Trophoblast cell (in vitro differentiated cells and primary cell): ENCODE results near the gene CALML3.
A peak's percentile ranks its signal among the peaks of the same experiment; 100 is the strongest.

Experiments used
- DNase-seq, 2 donors: peaks; one replicate each; pipeline ENCODE4 v3.0.0-alpha.2; 2016
- H2AFZ ChIP-seq: 2 replicates; pipeline ENCODE4 v1.6.1; 2013; ENCODE audit warnings: low read length, moderate library complexity, mild to moderate bottlenecking; ENCODE audit not compliant: insufficient read depth, poor library complexity
- H2AK5ac ChIP-seq: 2 replicates; pipeline ENCODE4 v1.6.1; 2013; ENCODE audit warnings: mild to moderate bottlenecking, low read length
- H2BK120ac ChIP-seq: 2 replicates; pipeline ENCODE4 v1.6.1; 2013; ENCODE audit warnings: low read length, mild to moderate bottlenecking, moderate library complexity; ENCODE audit not compliant: insufficient read depth, poor library complexity
- H2BK12ac ChIP-seq: 2 replicates; pipeline ENCODE4 v1.6.1; 2013; ENCODE audit warnings: mild to moderate bottlenecking, low read length, moderate library complexity
- H2BK5ac ChIP-seq: 2 replicates; pipeline ENCODE4 v1.6.1; 2013; ENCODE audit warnings: low read length, low read depth, moderate library complexity, mild to moderate bottlenecking; ENCODE audit not compliant: poor library complexity
- H3K14ac ChIP-seq: 2 replicates; pipeline ENCODE4 v1.6.1; 2013; ENCODE audit warnings: mild to moderate bottlenecking, low read length
- H3K18ac ChIP-seq: 2 replicates; pipeline ENCODE4 v1.6.1; 2013; ENCODE audit warnings: mild to moderate bottlenecking, low read length
- H3K23ac ChIP-seq: 2 replicates; pipeline ENCODE4 v1.6.1; 2013; ENCODE audit warnings: low read length
- H3K27ac ChIP-seq: 2 replicates; pipeline ENCODE4 v1.5.1; 2013; ENCODE audit warnings: low read depth, mild to moderate bottlenecking, inconsistent platforms, low read length, moderate library complexity
- H3K27me3 ChIP-seq: 2 replicates; pipeline ENCODE4 v1.6.1; 2013; ENCODE audit warnings: inconsistent platforms, mild to moderate bottlenecking, low read length, moderate library complexity; ENCODE audit not compliant: insufficient read depth
- H3K36me3 ChIP-seq, 2 experiments: 1 replicate in 1 of 2; 2 replicates in 1 of 2; pipeline ENCODE4 v1.6.1; 2013; ENCODE audit warnings: low read length in 2 of 2, mild to moderate bottlenecking in 2 of 2, moderate library complexity in 1 of 2; ENCODE audit not compliant: insufficient read depth in 2 of 2, control insufficient read depth in 1 of 2
- H3K4ac ChIP-seq: 2 replicates; pipeline ENCODE4 v1.6.1; 2013; ENCODE audit warnings: low read depth, mild to moderate bottlenecking, low read length, moderate library complexity
- H3K4me1 ChIP-seq, 2 experiments: 1 replicate in 1 of 2; 2 replicates in 1 of 2; pipeline ENCODE4 v1.6.1; 2013; ENCODE audit warnings: low read length in 2 of 2, mild to moderate bottlenecking in 2 of 2, moderate library complexity in 1 of 2; ENCODE audit not compliant: insufficient read depth in 2 of 2, control insufficient read depth in 1 of 2
- H3K4me2 ChIP-seq: 2 replicates; pipeline ENCODE4 v1.6.1; 2013; ENCODE audit warnings: inconsistent platforms, mild to moderate bottlenecking, low read length, moderate library complexity
- H3K4me3 ChIP-seq: 2 replicates; pipeline ENCODE4 v1.5.1; 2013; ENCODE audit warnings: mild to moderate bottlenecking, low read depth, low read length, inconsistent platforms
- H3K79me1 ChIP-seq: one replicate; pipeline ENCODE4 v1.6.1; 2013; ENCODE audit warnings: low read length
- H3K79me2 ChIP-seq: 2 replicates; pipeline ENCODE4 v1.6.1; 2013; ENCODE audit warnings: low read length, mild to moderate bottlenecking; ENCODE audit not compliant: control insufficient read depth, insufficient read depth, poor library complexity
- H3K9ac ChIP-seq: 2 replicates; pipeline ENCODE4 v1.6.1; 2013; ENCODE audit warnings: mild to moderate bottlenecking, low read length
- H3K9me3 ChIP-seq: 2 replicates; pipeline ENCODE4 v1.6.1; 2013; ENCODE audit warnings: low read depth, mild to moderate bottlenecking, control low read depth, inconsistent platforms, low read length; ENCODE audit not compliant: insufficient read depth
- H4K12ac ChIP-seq: 2 replicates; pipeline ENCODE4 v1.6.1; 2013; ENCODE audit warnings: low read depth, mild to moderate bottlenecking, low read length, moderate library complexity
- H4K8ac ChIP-seq: 2 replicates; pipeline ENCODE4 v1.6.1; 2013; ENCODE audit warnings: low read depth, mild to moderate bottlenecking, low read length, moderate library complexity
- H4K91ac ChIP-seq: one replicate; pipeline ENCODE4 v1.6.1; 2013; ENCODE audit warnings: low read depth, mild to moderate bottlenecking, low read length, moderate library complexity
- WGBS: extraction: QIAGEN DNeasy Blood & Tissue Kit; methylation state at CpG from one replicate; pipeline ENCODE4 v1.1.7; 2013; ENCODE audit warnings: missing lambda C conversion rate; ENCODE audit not compliant: insufficient read length, insufficient coverage; ENCODE audit errors: extremely low coverage; 5-methylcytosine and 5-hydroxymethylcytosine counted together

CALML3 gene

GRCh38 chr10:5500910-5501309 is 23.9 kb upstream of the CALML3 start:
- Histone ChIP-seq H3K27me3 (no peaks in the 10 kb centered on the region), H3K9ac (no peak overlapping the region), H4K91ac (peak overlapping the region; percentile 80), H3K9me3 (peaks cover 4% of the 10 kb centered on the region), H2AK5ac (peak overlapping the region; percentile 59), H3K18ac (no peak overlapping the region), H3K23ac (no peak overlapping the region), H3K27ac (no peak overlapping the region), H3K4me2 (no peak overlapping the region), H3K79me1 (peaks cover 27% of the 10 kb centered on the region), H3K4ac (no peak overlapping the region), H4K12ac (no peak overlapping the region), H3K14ac (peak overlapping the region; percentile 45), H3K36me3 (no peaks in the 10 kb centered on the region), H2AFZ (no peak overlapping the region), H2BK12ac (peak overlapping the region; percentile 85), H2BK120ac (peak overlapping the region; percentile 83), H3K4me1 (peaks cover 30 to 36% of the 10 kb centered on the region in 2 experiments), H3K79me2 (peaks cover 2% of the 10 kb centered on the region), H2BK5ac (no peak overlapping the region), H3K4me3 (no peak overlapping the region), H4K8ac (peak overlapping the region; percentile 50)
- WGBS, result no CpG with 5 or more reads among the region's 5 CpGs
- DNase-seq, result no peak

GRCh38 chr10:5502061-5502521 is 22.7 kb upstream of the CALML3 start:
- Histone ChIP-seq H3K79me1 (peaks cover 26% of the 10 kb centered on the region), H4K8ac (no peak overlapping the region)

GRCh38 chr10:5502571-5503476 is 21.9 kb upstream of the CALML3 start:
- H2AFZ ChIP-seq, result no peak overlapping the region
- H3K14ac ChIP-seq, result peak overlapping the region; percentile 62
- peaks cover 25 to 31% of the 10 kb centered on the region in 2 experiments for H3K4me1 ChIP-seq
- no CpG with 5 or more reads among the region's 14 CpGs for WGBS
- peaks cover 2% of the 10 kb centered on the region for H3K79me2 ChIP-seq
- H3K27ac ChIP-seq, result peak overlapping the region; percentile 31
- peak overlapping the region; percentile 7 for H2BK5ac ChIP-seq
- no peak overlapping the region for H4K8ac ChIP-seq
- H4K12ac ChIP-seq, result no peak overlapping the region
- peaks cover 22% of the 10 kb centered on the region for H3K79me1 ChIP-seq
- H3K9ac ChIP-seq, result no peak overlapping the region
- no peak overlapping the region for H3K4ac ChIP-seq
- H3K18ac ChIP-seq, result peak overlapping the region; percentile 16
- H3K4me2 ChIP-seq, result no peak overlapping the region
- peak overlapping the region; percentile 46 for H4K91ac ChIP-seq
- no peaks in the 10 kb centered on the region for H3K36me3 ChIP-seq
- H3K9me3 ChIP-seq, result no peaks in the 10 kb centered on the region
- H3K4me3 ChIP-seq, result no peak overlapping the region
- no peak for DNase-seq
- H3K23ac ChIP-seq, result no peak overlapping the region
- peak overlapping the region; percentile 5 for H2BK120ac ChIP-seq
- H2BK12ac ChIP-seq, result peak overlapping the region; percentile 51
- no peaks in the 10 kb centered on the region for H3K27me3 ChIP-seq
- peak overlapping the region; percentile 2 for H2AK5ac ChIP-seq

More at GRCh38 chr10:5502061-5502521, 22.7 kb upstream of the CALML3 start:
- Histone ChIP-seq H3K27me3 (no peaks in the 10 kb centered on the region), H3K18ac (peak overlapping the region; percentile 16), H3K4ac (no peak overlapping the region), H4K91ac (peak overlapping the region; percentile 46), H3K14ac (peak overlapping the region; percentile 25), H2AK5ac (peak overlapping the region; percentile 1), H3K4me1 (peaks cover 25 to 28% of the 10 kb centered on the region in 2 experiments), H2BK12ac (peak overlapping the region; percentile 51), H3K36me3 (no peaks in the 10 kb centered on the region), H3K23ac (no peak overlapping the region), H2BK120ac (peak overlapping the region; percentile 5), H2BK5ac (no peak overlapping the region), H3K9me3 (peaks cover 3% of the 10 kb centered on the region), H3K4me3 (no peak overlapping the region), H3K79me2 (peaks cover 2% of the 10 kb centered on the region), H3K9ac (no peak overlapping the region), H2AFZ (no peak overlapping the region), H3K27ac (no peak overlapping the region), H3K4me2 (no peak overlapping the region), H4K12ac (no peak overlapping the region)
- no peak for DNase-seq
- no CpG with 5 or more reads among the region's 12 CpGs for WGBS

- Histone ChIP-seq H4K8ac (no peak overlapping the region), H3K9me3 (no peaks in the 10 kb centered on the region), H4K12ac (no peak overlapping the region), H3K79me2 (peaks cover 3% of the 10 kb centered on the region), H3K4me2 (peak overlapping the region; percentile 10), H3K9ac (no peak overlapping the region), H3K27me3 (no peaks in the 10 kb centered on the region), H4K91ac (peak overlapping the region; percentile 22), H3K27ac (no peak overlapping the region), H3K23ac (no peak overlapping the region), H2BK12ac (peak overlapping the region; percentile 6), H3K79me1 (peaks cover 23% of the 10 kb centered on the region), H3K4me1 (peaks cover 29 to 35% of the 10 kb centered on the region in 2 experiments), H3K14ac (no peak overlapping the region), H3K4ac (no peak overlapping the region), H2BK5ac (peak overlapping the region; percentile 5), H3K4me3 (no peak overlapping the region), H3K36me3 (no peaks in the 10 kb centered on the region), H2BK120ac (no peak overlapping the region), H2AK5ac (no peak overlapping the region), H3K18ac (no peak overlapping the region), H2AFZ (no peak overlapping the region)
- WGBS, result no CpG with 5 or more reads among the region's 3 CpGs
- DNase-seq, result peak; percentile 35 to 75
Observed at GRCh38 chr10:5503477-5503835, 21.3 kb upstream of the CALML3 start.
